SK-N-SH treated with all-trans-retinoic acid at 6 μM for 48 hours (cell line): Measurements from ENCODE around the gene NACA2.
"Not testable (repeated sequence)": the region's sequence is repeated elsewhere in the genome, so short reads cannot be mapped to it uniquely, and the experiment has no call there.

Experiments
- ATAC-seq: fragments of 200-7000 bp; cut with Tn5 transposase; 3 replicates; pipeline ENCODE4 v1.9.1; 2020; ENCODE audit warnings: mild to moderate bottlenecking, moderate library complexity
- BACH2 ChIP-seq: fragments of 250-450 bp; sonication (Bioruptor Pico); IDR thresholded peaks from 2 replicates; pipeline ENCODE4 v1.9.0; 2021; ENCODE audit warnings: mild to moderate bottlenecking, borderline replicate concordance
- CREB5 ChIP-seq: fragments of 250-450 bp; sonication (Bioruptor Pico); IDR thresholded peaks from 2 replicates; pipeline ENCODE4 v1.5.1; 2020; ENCODE audit warnings: low read depth, mild to moderate bottlenecking, moderate library complexity
- CSDC2 ChIP-seq: fragments of 250-450 bp; sonication (Bioruptor Pico); IDR thresholded peaks from 2 replicates; pipeline ENCODE4 v1.5.0; 2020; ENCODE audit warnings: mild to moderate bottlenecking, moderate library complexity
- ISL1 ChIP-seq: fragments of 250-450 bp; sonication (Bioruptor Pico); IDR thresholded peaks from 2 replicates; pipeline ENCODE4 v2.1.2; 2022; ENCODE audit warnings: mild to moderate bottlenecking, moderate library complexity
- OSR1 ChIP-seq: fragments of 250-450 bp; sonication (Bioruptor Pico); IDR thresholded peaks from 2 replicates; pipeline ENCODE4 v1.8.0; 2022; ENCODE audit warnings: moderate library complexity, mild to moderate bottlenecking, inconsistent platforms
- PPARA ChIP-seq: fragments of 250-450 bp; sonication (Bioruptor Pico); IDR thresholded peaks from 2 replicates; pipeline ENCODE4 v1.5.0; 2020; ENCODE audit warnings: mild to moderate bottlenecking, borderline replicate concordance
- SNAI2 ChIP-seq: fragments of 250-450 bp; sonication (Bioruptor Pico); IDR thresholded peaks from 2 replicates; pipeline ENCODE4 v1.5.0; 2020; ENCODE audit warnings: mild to moderate bottlenecking, moderate library complexity
- TCF4 ChIP-seq: fragments of 250-450 bp; sonication (Bioruptor Pico); IDR thresholded peaks from 2 replicates; pipeline ENCODE4 v1.8.0; 2021; ENCODE audit warnings: mild to moderate bottlenecking, moderate library complexity, borderline replicate concordance
- TSHZ2 ChIP-seq: fragments of 250-450 bp; sonication (Bioruptor Pico); IDR thresholded peaks from 2 replicates; pipeline ENCODE4 v1.5.0; 2020; ENCODE audit warnings: mild to moderate bottlenecking, moderate library complexity
- ZC3H10 ChIP-seq: fragments of 250-450 bp; sonication (Bioruptor Pico); IDR thresholded peaks from 2 replicates; pipeline ENCODE4 v1.5.1; 2021; ENCODE audit warnings: mild to moderate bottlenecking, moderate library complexity
- ZFP3 ChIP-seq: fragments of 250-450 bp; sonication (Bioruptor Pico); IDR thresholded peaks from 2 replicates; pipeline ENCODE4 v1.5.0; 2020; ENCODE audit warnings: mild to moderate bottlenecking, moderate library complexity
- ZFP30 ChIP-seq: fragments of 450-650 bp; formaldehyde crosslinking; IDR thresholded peaks from 2 replicates; pipeline ENCODE4 v1.5.0; 2022; ENCODE audit warnings: mild to moderate bottlenecking, moderate library complexity
- ZNF565 ChIP-seq: fragments of 450-650 bp; formaldehyde crosslinking; conservative IDR thresholded peaks from 2 replicates; pipeline ENCODE4 v1.5.0; 2020; ENCODE audit warnings: low read depth, mild to moderate bottlenecking, moderate library complexity
- ZNF70 ChIP-seq: fragments of 450-650 bp; formaldehyde crosslinking; IDR thresholded peaks from 2 replicates; pipeline ENCODE4 v1.5.0; 2020; ENCODE audit warnings: mild to moderate bottlenecking, moderate library complexity

NACA2 gene

GRCh38 chr17:61570118-61570517 lies 20.9 kb downstream of the NACA2 start (continued):
- TF ChIP-seq CREB5: no peak

- ATAC-seq: not testable (repeated sequence)
Measured at GRCh38 chr17:61569525-61569924, 21.5 kb downstream of the NACA2 start.

GRCh38 chr17:61568219-61569072 lies 22.6 kb downstream of the NACA2 start:
- ATAC-seq: no peak

GRCh38 chr17:61567045-61567802 lies 23.8 kb downstream of the NACA2 start:
- TF ChIP-seq CREB5 (no peak), TSHZ2 (CRISPR knock-in tag) (no peak), TCF4 (CRISPR knock-in tag) (no peak), ISL1 (CRISPR knock-in tag) (no peak), SNAI2 (CRISPR knock-in tag) (no peak), ZFP30 (no peak), ZFP3 (no peak), CSDC2 (no peak), ZC3H10 (CRISPR knock-in tag) (no peak), ZNF565 (no peak), PPARA (no peak)
- no peak for ATAC-seq

More at GRCh38 chr17:61568219-61569072, 22.6 kb downstream of the NACA2 start:
- no peak for TF ChIP-seq OSR1 (CRISPR knock-in tag)
- TF ChIP-seq TSHZ2 (CRISPR knock-in tag): no peak
- TF ChIP-seq ZNF70 (CRISPR knock-in tag): no peak
- no peak for TF ChIP-seq ISL1 (CRISPR knock-in tag)
- no peak for TF ChIP-seq BACH2 (CRISPR knock-in tag)

GRCh38 chr17:61566448-61566847 lies 24.6 kb downstream of the NACA2 start:
- not testable (repeated sequence) for ATAC-seq

GRCh38 chr17:61565850-61566249 lies 25.2 kb downstream of the NACA2 start:
- ATAC-seq: not testable (repeated sequence)
